ENCODE results near the gene TOGARAM2.

TOGARAM2 gene

DNA sequence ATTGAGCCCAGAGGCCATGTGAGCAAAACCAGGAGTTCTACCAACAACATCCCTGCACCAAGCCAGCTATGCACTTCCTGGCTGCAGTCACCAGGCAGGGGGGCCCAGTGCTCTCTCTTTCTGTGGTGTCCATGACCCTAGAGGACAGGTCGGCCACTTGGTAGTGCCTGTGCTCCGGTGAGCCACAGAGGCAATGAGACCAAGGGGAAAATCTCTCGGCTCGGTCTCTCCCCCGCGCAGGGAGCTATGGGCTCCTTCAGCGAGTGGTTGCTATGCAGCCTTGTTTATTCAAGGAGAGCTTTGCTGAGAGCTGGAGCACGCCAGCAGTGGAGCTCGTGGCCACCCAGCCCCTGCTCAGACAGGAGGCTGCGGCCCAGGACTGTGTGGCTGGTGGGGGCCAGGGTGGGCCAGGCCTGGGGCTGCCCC lies at the start of gene TOGARAM2:
TSS of gene TOGARAM2 (plus strand) at position 283 of the 426 bp plus-strand sequence. CDS start 13,537 bp downstream, outside the sequence.
- no peak for DNase-seq

DNA sequence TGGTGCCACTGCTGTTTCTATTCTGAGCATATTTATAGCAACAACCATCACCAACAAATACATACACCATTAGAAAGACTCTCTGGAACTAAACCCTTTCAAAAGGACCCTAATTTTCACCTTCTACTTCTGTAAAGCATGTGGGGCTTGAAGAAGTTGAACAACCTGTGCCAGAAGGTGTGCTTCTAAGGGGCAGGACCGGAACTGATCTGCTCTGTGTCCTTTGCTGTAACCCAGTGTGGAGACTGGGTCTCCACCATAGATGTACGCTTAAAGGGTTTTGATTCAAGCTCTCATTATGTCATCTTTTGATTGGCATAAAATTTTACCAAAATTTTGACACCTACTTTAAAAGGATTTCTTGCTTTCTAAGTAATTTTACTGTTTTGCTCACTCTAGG lies 46.3 kb upstream of the TOGARAM2 start:
- DNase-seq = no peak

DNA sequence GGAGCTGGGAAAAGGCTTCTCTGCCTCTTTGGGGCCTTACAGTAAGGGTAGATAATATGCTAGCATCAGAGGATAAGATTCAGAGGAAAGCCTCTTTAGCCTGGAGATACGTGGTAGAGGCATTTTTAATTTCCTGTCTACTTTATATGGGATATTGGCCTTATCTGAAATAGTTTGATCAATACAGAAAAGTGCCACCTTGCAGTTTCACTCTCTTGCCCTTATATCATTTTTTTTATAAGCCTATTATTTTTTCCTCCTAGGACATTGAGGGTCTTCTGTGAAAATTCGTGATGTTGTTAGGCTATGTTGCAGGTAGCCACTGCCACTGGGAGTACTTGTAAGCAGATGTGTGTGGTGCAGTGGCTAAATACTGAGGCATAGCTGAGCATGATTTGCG lies 40.1 kb upstream of the TOGARAM2 start:
- no peak for DNase-seq

DNA sequence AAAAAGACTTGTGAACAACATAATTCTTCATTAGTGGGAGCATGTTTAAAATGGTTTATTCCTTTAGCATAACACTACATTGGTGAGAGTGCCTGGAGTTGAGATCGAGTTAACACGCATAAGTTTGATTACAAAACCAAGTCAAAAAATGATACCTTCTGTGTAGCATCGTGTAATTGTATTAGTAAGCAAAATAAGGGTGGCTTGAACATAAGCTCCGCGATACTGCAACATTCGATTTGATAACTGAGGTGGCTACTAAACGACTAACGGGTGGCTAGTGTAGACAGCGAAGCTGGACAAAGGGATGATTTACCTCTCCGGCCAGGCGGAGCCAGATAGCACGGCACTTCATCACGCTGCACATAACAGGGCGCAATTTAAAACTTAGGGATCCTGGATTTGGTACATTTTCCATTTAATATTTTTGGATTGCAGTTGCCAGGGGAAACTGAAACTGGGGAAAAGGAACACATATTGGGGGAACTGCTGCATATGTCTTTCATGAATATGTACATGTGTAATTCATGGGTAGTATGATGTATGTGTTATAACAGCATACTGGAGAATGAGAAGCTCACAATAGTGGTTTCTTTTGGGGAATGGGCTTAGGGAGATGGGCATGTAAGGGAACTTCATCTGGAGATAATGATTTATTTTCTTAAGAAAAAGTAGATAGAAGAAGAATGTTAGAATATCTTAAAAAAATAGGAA lies 36.4 kb upstream of the TOGARAM2 start:
- no peak for DNase-seq

DNA sequence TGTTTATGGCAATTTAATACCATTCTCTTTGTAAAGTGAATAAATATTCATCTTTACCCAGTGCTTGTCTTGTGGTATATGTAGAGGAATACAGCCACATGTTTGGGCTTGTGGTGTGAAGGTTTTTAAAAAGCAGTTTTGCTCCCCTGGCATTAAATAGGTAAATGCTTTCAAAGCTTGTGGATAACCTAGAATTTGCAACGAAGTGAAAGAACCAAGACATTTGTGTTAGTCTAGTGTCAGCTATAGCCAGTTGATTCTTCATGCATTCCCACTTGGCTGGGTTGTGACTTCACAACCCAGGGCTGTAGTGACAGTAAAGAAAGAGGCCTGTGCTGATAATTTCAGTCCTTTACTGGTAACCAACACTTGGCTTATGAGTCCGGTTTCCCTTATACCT lies 32.9 kb upstream of the TOGARAM2 start:
- no peak for DNase-seq

DNA sequence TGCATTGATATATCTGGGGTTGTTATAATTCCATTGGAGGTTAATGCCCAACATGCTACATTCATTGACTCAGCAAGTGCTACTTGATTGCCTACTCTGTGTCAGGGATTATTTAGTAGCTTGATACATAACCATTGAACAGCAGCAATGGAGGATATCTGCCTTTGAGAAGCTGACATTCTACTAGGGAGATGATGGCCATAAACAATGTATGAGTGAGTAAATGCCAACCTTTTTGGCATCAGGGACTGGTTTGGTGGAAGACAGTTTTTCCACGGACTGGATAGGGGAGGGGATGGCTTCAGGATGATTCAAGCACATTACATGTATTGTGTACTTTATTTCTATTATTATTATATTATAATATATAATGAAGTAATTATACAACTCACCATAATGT lies 31.9 kb upstream of the TOGARAM2 start:
- DNase-seq = no peak

DNA sequence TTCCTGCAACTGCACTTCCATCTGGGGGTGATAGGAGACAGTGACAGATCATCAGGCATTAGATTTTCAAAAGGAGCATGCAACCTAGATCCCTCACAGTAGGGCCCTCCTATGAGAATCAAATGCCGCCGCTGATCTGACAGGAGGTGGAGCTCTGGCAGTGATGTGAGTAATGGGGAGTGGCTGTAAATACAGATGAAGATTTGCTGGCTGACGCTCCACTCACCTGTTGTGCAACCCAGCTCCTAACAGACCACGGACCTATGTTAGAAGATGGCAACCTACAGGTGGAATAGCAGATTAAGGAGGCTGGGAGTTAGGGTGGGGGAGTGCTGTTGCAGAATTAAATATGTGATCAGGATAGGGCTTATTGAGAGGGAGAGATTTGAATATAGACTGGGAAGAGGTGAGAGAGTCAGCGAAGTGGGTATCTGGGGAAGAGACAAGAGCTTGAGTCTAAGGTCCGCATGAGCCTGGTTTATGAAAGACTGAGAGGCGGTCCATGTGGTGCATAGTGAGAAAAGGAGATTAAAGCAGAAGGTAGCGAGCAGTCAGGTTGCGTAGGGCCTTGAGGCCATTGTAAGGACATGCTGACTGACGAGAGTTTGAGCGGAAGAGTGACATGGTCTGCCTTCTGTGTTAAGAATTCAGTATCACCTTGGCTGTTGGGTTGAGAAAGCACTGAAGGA lies 31.3 kb upstream of the TOGARAM2 start:
- DNase-seq = no peak

DNA sequence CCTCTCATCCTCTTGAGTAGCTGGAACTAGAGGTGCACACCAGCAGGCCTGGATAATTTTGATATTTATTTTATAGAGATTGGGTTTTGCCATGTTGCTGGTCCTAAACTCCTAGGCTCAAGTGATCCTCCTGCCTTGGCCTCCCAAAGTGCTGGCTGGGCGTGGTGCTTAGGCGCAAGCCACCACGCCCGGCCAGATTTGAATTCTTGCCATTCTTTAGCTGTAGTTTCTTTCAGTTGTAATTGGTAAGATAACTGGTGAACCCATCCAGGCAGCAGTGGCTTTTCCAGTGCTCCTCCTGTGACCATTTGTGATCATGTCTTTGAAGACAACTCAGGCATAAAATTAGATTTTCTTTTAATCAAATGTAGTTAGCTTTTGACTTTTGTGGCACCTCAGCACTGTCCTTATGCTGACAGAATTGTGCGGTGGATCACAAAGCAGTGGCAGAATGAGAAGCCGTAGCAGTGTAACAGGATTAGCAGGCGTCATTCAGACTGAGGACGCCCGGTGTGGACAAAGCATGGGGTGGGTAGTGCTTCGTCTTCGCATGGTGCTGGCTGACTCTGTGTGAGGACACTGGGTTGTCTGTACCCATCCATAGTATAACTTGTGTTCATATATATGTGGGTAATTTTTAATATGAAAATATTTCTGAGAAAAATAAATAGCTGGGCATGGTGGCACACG lies 30.0 kb upstream of the TOGARAM2 start:
- DNase-seq = no peak

DNA sequence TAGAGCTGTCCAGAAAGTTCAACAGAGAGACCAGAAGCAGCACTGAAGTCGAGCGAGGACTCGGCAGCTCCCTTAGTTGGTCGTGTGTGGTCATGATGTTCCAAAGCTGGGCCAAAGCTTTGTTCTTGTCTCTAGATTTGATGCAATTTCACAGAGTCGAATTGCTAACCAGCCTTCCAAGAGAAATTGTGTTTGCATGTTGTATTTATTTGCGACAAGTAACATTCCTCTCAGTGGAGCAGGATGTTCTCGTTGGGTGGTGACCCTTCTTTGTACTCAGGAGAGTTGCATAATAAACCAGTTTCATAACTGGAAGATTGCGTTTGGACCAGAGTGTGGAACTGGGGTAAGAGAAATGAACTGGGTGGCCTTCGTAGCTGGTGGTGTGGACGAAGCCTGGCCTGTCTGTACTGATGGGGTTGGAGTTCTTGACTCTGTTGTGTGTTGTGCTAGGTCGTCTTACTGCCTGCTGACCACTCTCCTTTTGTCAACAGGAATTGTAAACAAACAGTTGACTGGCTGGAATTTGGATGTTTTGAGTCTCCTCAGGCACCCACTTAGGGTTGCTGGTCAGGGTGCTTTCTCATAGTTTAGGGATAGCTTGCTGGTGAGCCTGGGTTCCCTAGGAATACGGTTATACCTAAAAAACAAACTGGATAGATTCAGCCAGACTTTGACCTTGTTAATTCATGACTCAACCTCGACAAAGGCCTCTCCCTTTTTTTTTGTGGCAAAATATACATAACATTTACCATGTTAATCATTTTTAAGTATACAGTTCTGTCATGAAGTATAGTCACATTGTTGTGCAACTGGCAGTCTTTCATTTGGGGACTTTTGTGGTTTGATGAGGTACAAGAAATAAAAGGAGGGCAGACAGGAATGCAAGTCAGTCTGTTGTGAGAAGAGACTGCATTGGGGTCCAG lies 28.9 kb upstream of the TOGARAM2 start:
- peak; percentile 9 to 90 for DNase-seq

DNA sequence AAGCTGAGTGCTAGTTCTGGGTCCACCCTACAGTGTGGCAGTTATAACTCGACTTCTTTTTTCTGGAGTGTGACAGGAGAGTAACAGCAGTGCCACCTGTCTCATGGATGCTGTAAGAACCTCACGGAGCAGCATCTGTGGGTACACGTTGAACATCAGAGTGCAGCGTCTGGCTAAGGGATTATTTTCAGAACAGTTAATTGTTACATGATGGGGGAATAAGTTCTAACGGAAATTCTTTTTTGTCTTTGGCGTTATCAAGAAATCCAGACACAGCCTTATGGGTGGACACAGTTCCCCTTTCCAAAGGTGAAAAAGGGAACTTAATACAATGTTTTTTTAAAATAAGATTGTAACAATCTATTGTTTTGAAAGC lies 28.3 kb upstream of the TOGARAM2 start:
- peak; percentile 28 to 90 for DNase-seq

DNA sequence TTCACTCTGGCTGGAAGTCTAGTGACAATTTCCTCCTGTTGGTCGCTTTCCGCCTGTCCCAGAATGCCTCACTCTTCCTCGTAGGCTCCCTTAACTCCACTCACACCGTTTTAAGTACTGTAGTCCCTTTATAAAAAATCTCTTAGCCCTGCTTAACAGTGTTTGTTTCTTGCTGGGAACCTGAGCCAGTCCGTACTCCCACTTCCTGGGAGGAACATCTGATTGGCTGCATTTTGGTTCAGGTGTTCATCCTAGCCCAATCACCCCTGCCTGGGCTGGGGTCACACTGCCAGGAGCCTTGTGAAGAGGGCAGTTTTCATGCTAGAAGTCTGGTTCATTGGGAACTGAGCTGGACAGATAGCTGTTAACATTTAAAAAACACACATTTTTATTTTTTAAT lies 25.6 kb upstream of the TOGARAM2 start:
- DNase-seq = no peak

DNA sequence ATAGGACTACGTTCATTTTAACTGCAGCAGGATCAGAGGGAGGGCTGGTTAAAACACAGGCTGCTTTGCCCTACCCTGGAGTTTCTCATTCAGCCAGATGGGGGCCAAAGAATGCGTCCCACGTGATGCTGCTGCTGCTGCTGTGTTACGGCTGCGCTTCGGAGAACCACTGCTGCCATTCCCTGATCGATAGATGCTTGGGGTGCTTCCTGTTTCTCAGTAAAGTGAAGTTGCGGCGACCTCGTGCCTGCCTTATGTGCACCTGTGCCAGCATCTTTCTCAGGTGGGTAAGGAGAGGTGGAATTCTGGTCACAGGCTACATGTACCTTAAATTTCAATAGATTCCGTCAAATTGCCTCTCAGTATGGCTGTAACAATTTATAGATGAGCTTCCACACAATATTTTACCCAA lies 24.7 kb upstream of the TOGARAM2 start:
- DNase-seq = peak in 1 of 2 donors; percentile 40

DNA sequence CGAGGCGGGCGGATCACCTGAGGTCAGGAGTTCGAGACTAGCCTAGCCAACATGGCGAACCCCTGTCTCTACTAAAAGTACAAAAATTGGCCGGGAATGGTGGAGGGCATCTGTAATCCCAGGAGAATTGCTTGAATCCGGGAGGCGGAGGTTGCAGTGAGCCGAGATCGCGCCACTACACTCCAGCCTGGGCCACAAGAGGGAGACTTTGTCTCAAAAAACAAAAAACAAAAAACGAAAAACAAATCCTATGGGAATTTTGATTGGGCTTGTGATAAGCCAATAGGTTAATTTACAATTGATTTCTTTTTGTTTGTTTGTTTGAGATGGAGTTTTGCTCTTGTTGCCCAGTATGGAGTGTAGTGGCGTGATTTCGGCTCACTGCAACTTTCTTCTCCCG lies 24.2 kb upstream of the TOGARAM2 start:
- DNase-seq = no peak

DNA sequence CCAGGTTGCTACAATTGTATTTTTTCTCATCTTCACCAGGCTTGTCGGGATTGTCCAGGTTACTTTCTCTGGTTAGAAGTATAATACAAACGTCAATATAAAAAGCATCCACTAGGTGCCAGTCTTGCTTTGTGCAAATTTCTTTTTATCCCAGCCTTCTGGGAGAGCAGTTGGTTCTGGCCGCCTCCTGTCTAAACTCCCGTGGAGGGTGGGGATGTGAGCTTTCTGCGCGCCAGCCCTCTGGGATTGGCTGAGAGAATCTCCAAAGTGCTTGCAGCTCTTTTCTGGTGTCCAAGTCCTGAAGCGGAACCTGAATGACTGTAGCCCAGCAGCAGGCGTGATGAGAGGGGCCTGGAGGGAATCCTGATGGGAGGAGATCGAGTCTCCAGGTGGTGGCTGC lies 22.4 kb upstream of the TOGARAM2 start:
- DNase-seq = peak; percentile 10 to 66

DNA sequence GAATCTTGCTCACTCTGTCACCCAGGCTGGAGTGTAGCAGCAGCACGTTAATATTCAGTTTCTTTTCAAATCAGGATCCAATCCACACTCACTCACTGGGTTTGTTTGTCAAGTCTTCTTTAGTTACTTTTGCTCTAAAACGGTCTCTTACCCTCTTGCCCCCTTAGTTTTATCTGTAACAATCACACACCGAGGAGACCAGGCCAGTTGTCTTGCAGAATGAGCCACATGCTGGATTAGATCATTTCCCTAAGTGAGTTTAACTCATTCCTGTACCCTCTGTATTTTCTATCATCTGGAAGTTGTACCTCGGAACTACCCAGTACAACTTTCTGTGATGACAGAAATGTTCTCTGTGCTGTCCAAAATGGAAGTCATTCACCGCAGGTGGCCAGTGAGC lies 20.7 kb upstream of the TOGARAM2 start:
- DNase-seq = no peak

DNA sequence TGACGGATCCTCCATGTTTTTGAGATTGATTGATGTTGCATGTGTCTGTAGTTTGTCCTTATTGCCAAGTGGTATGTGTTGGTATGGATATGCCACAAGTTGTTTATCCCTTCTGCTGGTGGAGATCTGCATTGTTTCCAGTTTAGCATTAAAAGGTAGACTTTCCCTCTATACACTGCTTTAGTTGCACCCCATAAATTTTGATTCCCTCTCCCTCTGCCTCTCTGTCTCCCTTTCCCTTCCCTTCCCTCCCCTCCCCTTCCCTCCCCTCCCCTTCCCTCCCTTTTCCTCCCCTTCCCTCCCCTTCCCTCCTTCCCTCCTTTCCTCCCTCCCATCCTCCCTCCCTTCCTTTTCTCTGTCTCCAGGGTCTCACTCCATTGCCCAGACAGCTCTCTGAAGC lies 18.6 kb upstream of the TOGARAM2 start:
- DNase-seq = no peak

DNA sequence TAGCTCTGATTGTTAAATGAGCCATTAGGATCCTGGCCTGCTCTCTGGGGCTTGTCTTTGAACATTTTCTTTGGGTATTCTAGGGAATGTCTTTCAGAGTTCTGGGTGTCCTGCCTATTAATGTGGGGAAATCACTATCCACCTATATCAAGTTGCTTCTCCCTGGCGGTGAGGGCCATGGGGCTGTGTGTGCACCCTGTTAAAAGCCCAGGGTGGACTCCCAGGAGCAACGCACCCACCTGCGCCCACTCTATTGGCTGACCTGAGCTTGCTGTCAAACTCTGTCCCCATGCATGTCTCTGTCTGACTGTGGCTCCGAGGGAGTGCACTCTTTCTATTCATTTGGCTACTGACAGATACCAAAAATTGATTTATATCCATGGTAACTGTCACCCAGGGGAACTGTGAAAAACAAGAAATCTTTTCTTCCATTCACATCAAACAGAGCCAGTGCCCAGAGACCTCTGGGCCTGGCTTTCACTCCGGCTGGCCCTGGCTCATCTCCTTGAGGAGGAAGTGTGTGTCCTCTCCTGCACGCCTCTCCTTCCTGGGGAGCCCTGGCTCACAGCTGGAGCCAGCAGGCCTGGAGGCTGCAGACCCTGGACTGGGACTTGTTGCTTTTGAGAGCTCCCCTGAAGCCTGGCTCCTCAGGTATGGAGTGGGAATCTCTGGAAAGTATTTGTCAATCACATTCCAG lies 10.5 kb upstream of the TOGARAM2 start:
- DNase-seq = no peak

DNA sequence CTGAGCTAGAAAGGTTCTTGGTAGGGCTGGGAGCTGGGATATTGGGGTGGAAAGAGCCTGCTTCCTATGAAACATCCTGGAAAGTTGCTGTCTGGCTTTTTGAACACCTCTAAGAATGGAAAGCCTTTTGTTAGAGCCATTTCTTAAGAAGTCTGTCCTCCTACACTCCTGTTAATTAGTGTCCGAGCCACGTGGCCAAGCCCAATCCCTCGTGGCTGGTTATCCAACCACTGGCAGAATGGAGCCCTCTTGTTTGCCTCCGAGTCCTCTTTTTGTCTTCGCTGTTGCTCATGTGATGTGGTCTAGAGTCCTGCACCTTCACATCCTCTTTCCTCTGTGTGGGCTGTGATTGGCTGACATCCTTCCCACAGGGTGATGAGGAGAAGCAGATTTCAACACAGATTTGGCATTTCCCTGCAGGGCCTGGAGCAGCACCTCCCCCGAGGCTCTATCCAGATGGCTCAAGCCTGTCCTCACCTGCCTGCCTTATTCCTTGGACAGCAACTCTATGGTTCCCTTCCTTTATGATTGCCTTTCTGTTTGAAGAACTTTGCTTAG lies 8.2 kb upstream of the TOGARAM2 start:
- no peak for DNase-seq

DNA sequence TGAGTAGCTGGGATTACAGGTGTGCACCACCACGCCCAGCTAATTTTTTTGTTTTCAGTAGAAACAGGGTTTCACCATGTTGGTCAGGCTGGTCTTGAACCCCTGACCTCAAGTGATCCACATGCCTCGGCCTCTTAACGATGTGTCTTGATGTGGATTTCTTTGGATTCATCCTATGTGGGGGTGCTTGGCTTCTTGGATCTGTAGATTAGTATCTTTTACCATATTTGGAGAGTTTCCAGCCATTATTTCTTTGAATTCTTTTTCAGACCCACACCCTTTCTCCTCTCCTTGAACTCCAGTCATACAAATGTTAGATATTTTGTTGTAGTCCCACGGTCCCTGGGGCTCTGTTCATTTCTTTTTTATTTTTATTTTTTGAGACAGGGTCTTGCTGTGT lies 6.8 kb upstream of the TOGARAM2 start:
- DNase-seq = no peak

DNA sequence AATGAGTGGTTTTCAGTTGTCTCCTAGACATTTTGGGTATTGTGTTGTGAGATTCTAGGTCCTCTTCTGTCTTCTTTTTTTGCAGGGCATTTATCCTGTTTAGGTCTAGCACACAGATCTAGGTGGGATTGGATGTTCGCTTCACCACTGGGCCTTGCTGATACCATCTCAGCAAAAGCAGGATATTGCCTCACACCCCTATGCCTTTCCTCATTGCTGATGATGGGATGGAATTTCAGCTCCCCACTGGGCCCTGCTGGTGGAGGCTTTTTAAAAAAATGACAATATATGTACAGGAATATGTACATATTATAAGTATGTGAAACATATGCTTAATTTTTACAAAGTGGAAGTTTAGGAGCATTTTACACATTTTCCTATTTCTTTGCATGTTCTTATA lies 5.4 kb upstream of the TOGARAM2 start:
- DNase-seq = no peak

DNA sequence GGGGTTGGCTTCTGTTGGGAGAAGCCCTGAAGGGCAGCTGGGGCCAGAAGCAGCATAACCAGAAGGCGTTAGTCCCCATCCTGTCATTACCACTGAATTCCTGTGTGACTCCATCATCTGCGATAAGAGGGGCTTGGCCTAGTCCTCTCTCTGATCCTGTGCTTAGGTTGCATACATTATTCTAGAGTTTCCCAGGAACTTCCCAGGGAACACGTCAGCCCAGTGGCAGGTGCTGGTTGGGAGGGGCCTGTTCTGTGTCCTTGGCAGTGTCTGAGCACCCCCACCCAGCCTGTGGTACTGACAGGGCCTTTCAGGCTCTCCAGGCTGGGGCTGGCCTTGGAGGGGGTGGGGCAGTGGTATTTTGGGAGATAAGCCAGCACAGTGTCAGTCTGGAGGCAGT lies 4.5 kb upstream of the TOGARAM2 start:
- no peak for DNase-seq

Measured in bone marrow (tissue), 2 donors.